Measurements from ENCODE around the gene FCER1A. TPM values are rescaled to one million over a fixed set of nuclear protein-coding genes. Genes with fewer than 3 reads are reported as not detected.

FCER1A gene
- total and polyA plus RNA-seq, 9 of the 15 experiments (the other 6 are each of a cell fraction or from before 2014, with no cell fraction given), result 0.04 TPM; not detected in 8

DNA sequence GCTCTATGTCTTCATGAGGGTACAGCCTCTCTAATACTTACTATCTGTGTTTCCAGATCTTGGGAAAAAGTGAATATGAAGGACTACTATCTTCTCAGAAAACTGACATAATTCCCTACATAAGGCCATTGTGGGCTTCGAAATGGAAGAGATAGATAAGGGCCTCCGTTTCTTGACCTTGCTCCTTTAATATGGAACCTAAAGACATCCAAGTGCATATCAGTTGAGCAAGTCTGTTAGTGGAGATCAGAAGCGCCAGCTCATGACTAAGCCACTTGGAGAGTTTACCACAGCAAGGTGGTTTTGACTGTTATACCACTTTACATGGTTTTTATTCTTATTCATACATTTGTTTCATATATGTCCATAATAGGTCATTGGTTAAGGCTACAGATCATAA, 35.3 kb upstream of the FCER1A start (continued):
- TF ChIP-seq, protein P1, sequence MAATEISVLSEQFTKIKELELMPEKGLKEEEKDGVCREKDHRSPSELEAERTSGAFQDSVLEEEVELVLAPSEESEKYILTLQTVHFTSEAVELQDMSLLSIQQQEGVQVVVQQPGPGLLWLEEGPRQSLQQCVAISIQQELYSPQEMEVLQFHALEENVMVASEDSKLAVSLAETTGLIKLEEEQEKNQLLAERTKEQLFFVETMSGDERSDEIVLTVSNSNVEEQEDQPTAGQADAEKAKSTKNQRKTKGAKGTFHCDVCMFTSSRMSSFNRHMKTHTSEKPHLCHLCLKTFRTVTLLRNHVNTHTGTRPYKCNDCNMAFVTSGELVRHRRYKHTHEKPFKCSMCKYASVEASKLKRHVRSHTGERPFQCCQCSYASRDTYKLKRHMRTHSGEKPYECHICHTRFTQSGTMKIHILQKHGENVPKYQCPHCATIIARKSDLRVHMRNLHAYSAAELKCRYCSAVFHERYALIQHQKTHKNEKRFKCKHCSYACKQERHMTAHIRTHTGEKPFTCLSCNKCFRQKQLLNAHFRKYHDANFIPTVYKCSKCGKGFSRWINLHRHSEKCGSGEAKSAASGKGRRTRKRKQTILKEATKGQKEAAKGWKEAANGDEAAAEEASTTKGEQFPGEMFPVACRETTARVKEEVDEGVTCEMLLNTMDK (IDR thresholded peaks at IDR 0.05; ENCODE audit: borderline replicate concordance, insufficient read depth, low read depth, low read length, poor library complexity, severe bottlenecking), result no peak
- peak; percentile 66 for TF ChIP-seq NCOR1 (IDR thresholded peaks at IDR 0.05)
- TF ChIP-seq SMAD1 (IDR thresholded peaks at IDR 0.05; ENCODE audit: low read depth, low read length, partially characterized antibody), result no peak
- TF ChIP-seq, protein P2, sequence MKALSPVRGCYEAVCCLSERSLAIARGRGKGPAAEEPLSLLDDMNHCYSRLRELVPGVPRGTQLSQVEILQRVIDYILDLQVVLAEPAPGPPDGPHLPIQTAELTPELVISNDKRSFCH (CRISPR knock-in tag; IDR thresholded peaks at IDR 0.05), result no peak
- TF ChIP-seq, protein P2 (tag; IDR thresholded peaks at IDR 0.05), result no peak

DNA sequence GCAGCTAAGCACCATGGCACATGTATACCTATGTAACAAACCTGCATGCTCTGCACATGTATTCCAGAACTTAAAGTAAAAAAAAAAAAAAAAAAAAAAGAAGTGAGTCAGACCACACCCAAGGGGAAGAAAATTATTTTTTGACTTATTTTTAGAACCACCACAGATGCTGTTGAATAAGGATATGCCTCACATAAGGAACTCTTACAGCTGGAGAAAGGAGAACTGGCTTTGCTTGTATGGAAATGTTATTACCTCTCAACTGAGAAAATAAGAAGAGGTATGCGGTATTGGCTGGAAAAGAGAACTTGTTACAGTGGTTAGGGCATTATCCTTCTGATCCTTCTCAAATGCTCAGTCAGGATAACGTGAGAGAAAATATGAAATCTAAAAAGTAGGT, 27.5 kb upstream of the FCER1A start:
- ATAC-seq, result no peak
- no peak for TF ChIP-seq SIX5 (IDR thresholded peaks at IDR 0.05; ENCODE audit: borderline replicate concordance in 1 of 2, insufficient read depth in 1 of 2, low read depth in 1 of 2, low read length in 2 of 2)
- TF ChIP-seq, protein P3, sequence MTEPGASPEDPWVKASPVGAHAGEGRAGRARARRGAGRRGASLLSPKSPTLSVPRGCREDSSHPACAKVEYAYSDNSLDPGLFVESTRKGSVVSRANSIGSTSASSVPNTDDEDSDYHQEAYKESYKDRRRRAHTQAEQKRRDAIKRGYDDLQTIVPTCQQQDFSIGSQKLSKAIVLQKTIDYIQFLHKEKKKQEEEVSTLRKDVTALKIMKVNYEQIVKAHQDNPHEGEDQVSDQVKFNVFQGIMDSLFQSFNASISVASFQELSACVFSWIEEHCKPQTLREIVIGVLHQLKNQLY (CRISPR knock-in tag; conservative IDR thresholded peaks at IDR 0.05), result no peak
- TF ChIP-seq, protein P4, sequence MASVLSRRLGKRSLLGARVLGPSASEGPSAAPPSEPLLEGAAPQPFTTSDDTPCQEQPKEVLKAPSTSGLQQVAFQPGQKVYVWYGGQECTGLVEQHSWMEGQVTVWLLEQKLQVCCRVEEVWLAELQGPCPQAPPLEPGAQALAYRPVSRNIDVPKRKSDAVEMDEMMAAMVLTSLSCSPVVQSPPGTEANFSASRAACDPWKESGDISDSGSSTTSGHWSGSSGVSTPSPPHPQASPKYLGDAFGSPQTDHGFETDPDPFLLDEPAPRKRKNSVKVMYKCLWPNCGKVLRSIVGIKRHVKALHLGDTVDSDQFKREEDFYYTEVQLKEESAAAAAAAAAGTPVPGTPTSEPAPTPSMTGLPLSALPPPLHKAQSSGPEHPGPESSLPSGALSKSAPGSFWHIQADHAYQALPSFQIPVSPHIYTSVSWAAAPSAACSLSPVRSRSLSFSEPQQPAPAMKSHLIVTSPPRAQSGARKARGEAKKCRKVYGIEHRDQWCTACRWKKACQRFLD (CRISPR knock-in tag; IDR thresholded peaks at IDR 0.05), result no peak
- no peak for TF ChIP-seq THRAP3 (IDR thresholded peaks at IDR 0.05; ENCODE audit: borderline replicate concordance)
- no peak for TF ChIP-seq GATAD2A (IDR thresholded peaks at IDR 0.05)
- TF ChIP-seq SMARCE1 (IDR thresholded peaks at IDR 0.05), result no peak
- TF ChIP-seq ZNF224 (CRISPR knock-in tag; IDR thresholded peaks at IDR 0.05), result no peak
- Histone ChIP-seq H3K79me2 (ENCODE audit: control insufficient read depth, insufficient read depth, low read length) (no peaks in the 10 kb centered on the region), H3K4me3 (no peak overlapping the region), H3K36me3 (ENCODE audit: control insufficient read depth, insufficient read depth, low read length) (no peaks in the 10 kb centered on the region), H2AFZ (ENCODE audit: low read depth, low read length) (no peak overlapping the region), H3K4me2 (ENCODE audit: insufficient read depth, low read length) (no peak overlapping the region), H3K9me3 (replicated peaks; ENCODE audit: control insufficient read depth, insufficient read depth, low read depth, low read length) (no peaks in the 10 kb centered on the region), H3K27me3 (ENCODE audit: control insufficient read depth in 2 of 2, insufficient read depth in 2 of 2, low read length in 2 of 2) (no peaks in the 10 kb centered on the region), H3K9me1 (ENCODE audit: control insufficient read depth, insufficient read depth, low read length) (no peaks in the 10 kb centered on the region), H3K9ac (ENCODE audit: insufficient read depth in 1 of 2, low read depth in 2 of 2, low read length in 2 of 2) (no peak overlapping the region), H4K20me1 (replicated peaks; ENCODE audit: control insufficient read depth, insufficient read depth, low read length) (no peaks in the 10 kb centered on the region), H3K4me1 (replicated peaks in 1 of 2; ENCODE audit: control insufficient read depth in 2 of 2, insufficient read depth in 2 of 2, low read length in 2 of 2) (no peaks in the 10 kb centered on the region), H3K27ac (ENCODE audit: extremely low read depth, low read depth, low read length) (no peak overlapping the region)
- 6% methylated on average over 2 of the region's 2 CpGs for WGBS (ENCODE audit: insufficient coverage, low coverage, missing lambda C conversion rate)
- no peak for DNase-seq (ENCODE audit: extremely low read depth in 1 of 4, low spot score in 3 of 4)
- no TSS peak for BruUV-seq (replicated peaks)
- in situ Hi-C loops (cut with MboI) (no loop called here), intact Hi-C loops (cut with micrococcal nuclease) (no loop called here)
- ChIA-PET POLR2A (no interaction called here), CTCF (ENCODE audit: low intra/inter-chr PET ratio) (no interaction called here)
- no peak for FAIRE-seq
